Measurements from ENCODE around the gene EBI3. TPM values are rescaled to one million over a fixed set of nuclear protein-coding genes. Genes with fewer than 3 reads are reported as not detected.
"Not testable (repeated sequence)": the region's sequence is repeated elsewhere in the genome, so short reads cannot be mapped to it uniquely, and the experiment has no call there.

EBI3 gene
- total and polyA plus RNA-seq, 2 of the 13 experiments (the other 11 are each of a cell fraction or from before 2014, with no cell fraction given), result 3.4 TPM; not detected in 1

GRCh38 chr19:4238831-4239230 is 9.5 kb downstream of the EBI3 start:
- ATAC-seq (no peak), FAIRE-seq (no peak), DNase-seq (ENCODE audit: low spot score) (no peak)
- WGBS (ENCODE audit: low lambda C conversion rate), result 63% methylated on average over 4 of the region's 4 CpGs
- Histone ChIP-seq H4K20me1 (ENCODE audit: insufficient read depth, low read length) (no peaks in the 10 kb centered on the region), H3K4me3 (replicated peaks in 1 of 3; ENCODE audit: insufficient read depth in 1 of 3, low read depth in 2 of 3, low read length in 3 of 3) (no peak overlapping the region), H3K27ac (ENCODE audit: extremely low read length, insufficient read depth, low read length) (no peak overlapping the region), H3K79me2 (ENCODE audit: insufficient read depth, low read length) (no peaks in the 10 kb centered on the region), H3K27me3 (ENCODE audit: control insufficient read depth in 1 of 2, insufficient read depth in 2 of 2, low read length in 2 of 2) (no peaks in the 10 kb centered on the region; a peak in 1 of 5 replicates), H3K36me3 (replicated peaks in 1 of 2; ENCODE audit: control insufficient read depth in 1 of 2, insufficient read depth in 2 of 2, low read length in 2 of 2) (no peaks in the 10 kb centered on the region), H2AFZ (ENCODE audit: low read length) (no peak overlapping the region), H3K9ac (ENCODE audit: insufficient read depth, low read depth, low read length) (no peak overlapping the region), H3K4me2 (ENCODE audit: low read depth, low read length) (no peak overlapping the region), H3K9me3 (ENCODE audit: low read length) (peaks cover 14% of the 10 kb centered on the region), H3K4me1 (ENCODE audit: insufficient read depth, low read length) (peaks cover 18% of the 10 kb centered on the region)
- in situ Hi-C loops (cut with HindIII; ENCODE audit: extremely low pct_ligation_motif_present, low pct_unique_long_range_greater_than_20kb) (no loop called here), intact Hi-C loops (cut with micrococcal nuclease; ENCODE audit: unreplicated experiment) (no loop called here)
- ChIA-PET POLR2A (no interaction called here), CTCF (ENCODE audit: low intra/inter-chr PET ratio, low total read pairs) (no interaction called here)
- BruUV-seq (replicated peaks), result no TSS peak
- peak; percentile 82 for TF ChIP-seq ZFP36 (IDR thresholded peaks at IDR 0.05; ENCODE audit: borderline replicate concordance, low read depth, low read length, partially characterized antibody)
- TF ChIP-seq SRSF1 (optimal IDR thresholded peaks at IDR 0.05; ENCODE audit: low read depth, low read length), result no peak

- Histone ChIP-seq H3K4me1 (ENCODE audit: insufficient read depth, low read length) (peaks cover 7% of the 10 kb centered on the region), H3K27ac (ENCODE audit: extremely low read length, insufficient read depth, low read length) (no peak overlapping the region), H3K9me3 (ENCODE audit: low read length) (peaks cover 14% of the 10 kb centered on the region), H3K4me2 (ENCODE audit: low read depth, low read length) (no peak overlapping the region), H3K27me3 (ENCODE audit: control insufficient read depth in 1 of 2, insufficient read depth in 2 of 2, low read length in 2 of 2) (no peaks in the 10 kb centered on the region; a peak in 1 of 5 replicates), H2AFZ (ENCODE audit: low read length) (no peak overlapping the region), H3K9ac (ENCODE audit: insufficient read depth, low read depth, low read length) (no peak overlapping the region), H3K4me3 (replicated peaks in 1 of 3; ENCODE audit: insufficient read depth in 1 of 3, low read depth in 2 of 3, low read length in 3 of 3) (no peak overlapping the region), H4K20me1 (ENCODE audit: insufficient read depth, low read length) (no peaks in the 10 kb centered on the region), H3K79me2 (ENCODE audit: insufficient read depth, low read length) (no peaks in the 10 kb centered on the region), H3K36me3 (replicated peaks in 1 of 2; ENCODE audit: control insufficient read depth in 1 of 2, insufficient read depth in 2 of 2, low read length in 2 of 2) (no peaks in the 10 kb centered on the region)
- in situ Hi-C loops (cut with HindIII; ENCODE audit: extremely low pct_ligation_motif_present, low pct_unique_long_range_greater_than_20kb), result no loop called here
- FAIRE-seq (no peak), ATAC-seq (no peak), DNase-seq (ENCODE audit: low spot score) (no peak)
- WGBS (ENCODE audit: low lambda C conversion rate), result 67% methylated on average over 5 of the region's 5 CpGs
- intact Hi-C loops (cut with micrococcal nuclease; ENCODE audit: unreplicated experiment), result no loop called here
- TF ChIP-seq ZNF280D (CRISPR knock-in tag; IDR thresholded peaks at IDR 0.05) (0 out of 2 replicates have a peak, but pooled peaks have one; percentile 41), POLR2AphosphoS2 (IDR thresholded peaks at IDR 0.05; ENCODE audit: low read depth, low read length) (no peak)
- BruUV-seq (replicated peaks), result no TSS peak
- CTCF ChIA-PET (ENCODE audit: low intra/inter-chr PET ratio, low total read pairs), result no interaction called here
- POLR2A ChIA-PET, result no interaction called here
Measured at GRCh38 chr19:4241824-4242430, 12.6 kb downstream of the EBI3 start.

GRCh38 chr19:4245938-4246337 is 16.6 kb downstream of the EBI3 start:
- H3K9me3 ChIP-seq (ENCODE audit: low read length), result peaks cover 14% of the 10 kb centered on the region
- H3K36me3 ChIP-seq (replicated peaks in 1 of 2; ENCODE audit: control insufficient read depth in 1 of 2, insufficient read depth in 2 of 2, low read length in 2 of 2), result peaks cover 10 to 15% of the 10 kb centered on the region in 2 experiments; a peak in 4 of 5 replicates
- DNase-seq (ENCODE audit: low spot score); H3K27me3 ChIP-seq (ENCODE audit: control insufficient read depth in 1 of 2, insufficient read depth in 2 of 2, low read length in 2 of 2); FAIRE-seq; POLR2A ChIA-PET; intact Hi-C loops (cut with micrococcal nuclease; ENCODE audit: unreplicated experiment); CTCF ChIA-PET (ENCODE audit: low intra/inter-chr PET ratio, low total read pairs); H4K20me1 ChIP-seq (ENCODE audit: insufficient read depth, low read length); H2AFZ ChIP-seq (ENCODE audit: low read length); H3K9ac ChIP-seq (ENCODE audit: insufficient read depth, low read depth, low read length); H3K4me3 ChIP-seq (replicated peaks in 1 of 3; ENCODE audit: insufficient read depth in 1 of 3, low read depth in 2 of 3, low read length in 3 of 3); ATAC-seq; in situ Hi-C loops (cut with HindIII; ENCODE audit: extremely low pct_ligation_motif_present, low pct_unique_long_range_greater_than_20kb); BruUV-seq (replicated peaks); H3K79me2 ChIP-seq (ENCODE audit: insufficient read depth, low read length): not testable (repeated sequence)
- peaks cover 15% of the 10 kb centered on the region for H3K4me1 ChIP-seq (ENCODE audit: insufficient read depth, low read length)
- H3K27ac ChIP-seq (ENCODE audit: extremely low read length, insufficient read depth, low read length), result peak overlapping the region; percentile 96
- WGBS (ENCODE audit: low lambda C conversion rate), result 96% methylated on average over 6 of the region's 6 CpGs
- H3K4me2 ChIP-seq (ENCODE audit: low read depth, low read length), result peak overlapping the region; percentile 75
